Trophoblast cell (in vitro differentiated cells and primary cell): ENCODE data around the gene TSPAN31.
A peak's percentile ranks its signal among the peaks of the same experiment; 100 is the strongest.

Experiments
- DNase-seq, 2 donors: peaks; one replicate each; pipeline ENCODE4 v3.0.0-alpha.2; 2016
- H2AFZ ChIP-seq: 2 replicates; pipeline ENCODE4 v1.6.1; 2013; ENCODE audit warnings: low read length, moderate library complexity, mild to moderate bottlenecking; ENCODE audit not compliant: insufficient read depth, poor library complexity
- H2AK5ac ChIP-seq: 2 replicates; pipeline ENCODE4 v1.6.1; 2013; ENCODE audit warnings: mild to moderate bottlenecking, low read length
- H2BK120ac ChIP-seq: 2 replicates; pipeline ENCODE4 v1.6.1; 2013; ENCODE audit warnings: low read length, mild to moderate bottlenecking, moderate library complexity; ENCODE audit not compliant: insufficient read depth, poor library complexity
- H2BK12ac ChIP-seq: 2 replicates; pipeline ENCODE4 v1.6.1; 2013; ENCODE audit warnings: mild to moderate bottlenecking, low read length, moderate library complexity
- H2BK5ac ChIP-seq: 2 replicates; pipeline ENCODE4 v1.6.1; 2013; ENCODE audit warnings: low read length, low read depth, moderate library complexity, mild to moderate bottlenecking; ENCODE audit not compliant: poor library complexity
- H3K14ac ChIP-seq: 2 replicates; pipeline ENCODE4 v1.6.1; 2013; ENCODE audit warnings: mild to moderate bottlenecking, low read length
- H3K18ac ChIP-seq: 2 replicates; pipeline ENCODE4 v1.6.1; 2013; ENCODE audit warnings: mild to moderate bottlenecking, low read length
- H3K23ac ChIP-seq: 2 replicates; pipeline ENCODE4 v1.6.1; 2013; ENCODE audit warnings: low read length
- H3K27ac ChIP-seq: 2 replicates; pipeline ENCODE4 v1.5.1; 2013; ENCODE audit warnings: low read depth, mild to moderate bottlenecking, inconsistent platforms, low read length, moderate library complexity
- H3K27me3 ChIP-seq: 2 replicates; pipeline ENCODE4 v1.6.1; 2013; ENCODE audit warnings: inconsistent platforms, mild to moderate bottlenecking, low read length, moderate library complexity; ENCODE audit not compliant: insufficient read depth
- H3K36me3 ChIP-seq, 2 experiments: 1 replicate in 1 of 2; 2 replicates in 1 of 2; pipeline ENCODE4 v1.6.1; 2013; ENCODE audit warnings: low read length in 2 of 2, mild to moderate bottlenecking in 2 of 2, moderate library complexity in 1 of 2; ENCODE audit not compliant: insufficient read depth in 2 of 2, control insufficient read depth in 1 of 2
- H3K4ac ChIP-seq: 2 replicates; pipeline ENCODE4 v1.6.1; 2013; ENCODE audit warnings: low read depth, mild to moderate bottlenecking, low read length, moderate library complexity
- H3K4me1 ChIP-seq, 2 experiments: 1 replicate in 1 of 2; 2 replicates in 1 of 2; pipeline ENCODE4 v1.6.1; 2013; ENCODE audit warnings: low read length in 2 of 2, mild to moderate bottlenecking in 2 of 2, moderate library complexity in 1 of 2; ENCODE audit not compliant: insufficient read depth in 2 of 2, control insufficient read depth in 1 of 2
- H3K4me2 ChIP-seq: 2 replicates; pipeline ENCODE4 v1.6.1; 2013; ENCODE audit warnings: inconsistent platforms, mild to moderate bottlenecking, low read length, moderate library complexity
- H3K4me3 ChIP-seq: 2 replicates; pipeline ENCODE4 v1.5.1; 2013; ENCODE audit warnings: mild to moderate bottlenecking, low read depth, low read length, inconsistent platforms
- H3K79me1 ChIP-seq: one replicate; pipeline ENCODE4 v1.6.1; 2013; ENCODE audit warnings: low read length
- H3K79me2 ChIP-seq: 2 replicates; pipeline ENCODE4 v1.6.1; 2013; ENCODE audit warnings: low read length, mild to moderate bottlenecking; ENCODE audit not compliant: control insufficient read depth, insufficient read depth, poor library complexity
- H3K9ac ChIP-seq: 2 replicates; pipeline ENCODE4 v1.6.1; 2013; ENCODE audit warnings: mild to moderate bottlenecking, low read length
- H3K9me3 ChIP-seq: 2 replicates; pipeline ENCODE4 v1.6.1; 2013; ENCODE audit warnings: low read depth, mild to moderate bottlenecking, control low read depth, inconsistent platforms, low read length; ENCODE audit not compliant: insufficient read depth
- H4K12ac ChIP-seq: 2 replicates; pipeline ENCODE4 v1.6.1; 2013; ENCODE audit warnings: low read depth, mild to moderate bottlenecking, low read length, moderate library complexity
- H4K8ac ChIP-seq: 2 replicates; pipeline ENCODE4 v1.6.1; 2013; ENCODE audit warnings: low read depth, mild to moderate bottlenecking, low read length, moderate library complexity
- H4K91ac ChIP-seq: one replicate; pipeline ENCODE4 v1.6.1; 2013; ENCODE audit warnings: low read depth, mild to moderate bottlenecking, low read length, moderate library complexity
- WGBS: extraction: QIAGEN DNeasy Blood & Tissue Kit; methylation state at CpG from one replicate; pipeline ENCODE4 v1.1.7; 2013; ENCODE audit warnings: missing lambda C conversion rate; ENCODE audit not compliant: insufficient read length, insufficient coverage; ENCODE audit errors: extremely low coverage; 5-methylcytosine and 5-hydroxymethylcytosine counted together

The TSPAN31 gene

GRCh38 chr12:57726884-57727757 lies 17.7 kb upstream of the TSPAN31 start:
- WGBS = no CpG with 5 or more reads among the region's 76 CpGs
- no peak overlapping the region for H3K4me3 ChIP-seq
- H4K91ac ChIP-seq = no peak overlapping the region
- peak overlapping the region; percentile 60 for H3K4me2 ChIP-seq
- peaks cover 26% of the 10 kb centered on the region for H3K27me3 ChIP-seq
- no peak overlapping the region for H3K18ac ChIP-seq
- H3K79me2 ChIP-seq = no peaks in the 10 kb centered on the region
- peaks cover 18% of the 10 kb centered on the region for H3K9me3 ChIP-seq
- no peak overlapping the region for H3K4ac ChIP-seq
- no peaks in the 10 kb centered on the region for H3K36me3 ChIP-seq
- H3K14ac ChIP-seq = no peak overlapping the region
- no peak overlapping the region for H4K8ac ChIP-seq
- no peak overlapping the region for H2BK120ac ChIP-seq
- DNase-seq = peak; percentile 23 to 63
- H3K79me1 ChIP-seq = no peaks in the 10 kb centered on the region
- H3K9ac ChIP-seq = no peak overlapping the region
- peaks cover 7 to 12% of the 10 kb centered on the region in 2 experiments for H3K4me1 ChIP-seq
- H3K23ac ChIP-seq = no peak overlapping the region
- H2BK5ac ChIP-seq = no peak overlapping the region
- H2AK5ac ChIP-seq = no peak overlapping the region
- no peak overlapping the region for H3K27ac ChIP-seq
- no peak overlapping the region for H4K12ac ChIP-seq
- H2AFZ ChIP-seq = no peak overlapping the region
- no peak overlapping the region for H2BK12ac ChIP-seq

- H2BK5ac ChIP-seq = no peak overlapping the region
- no peak overlapping the region for H2BK120ac ChIP-seq
- no peak overlapping the region for H3K4ac ChIP-seq
- no peak overlapping the region for H4K91ac ChIP-seq
- H3K36me3 ChIP-seq = no peaks in the 10 kb centered on the region
- H3K27me3 ChIP-seq = peaks cover 28% of the 10 kb centered on the region
- no peak overlapping the region for H3K4me3 ChIP-seq
- no peak overlapping the region for H3K9ac ChIP-seq
- H3K27ac ChIP-seq = no peak overlapping the region
- peaks cover 7 to 12% of the 10 kb centered on the region in 2 experiments for H3K4me1 ChIP-seq
- peaks cover 18% of the 10 kb centered on the region for H3K9me3 ChIP-seq
- H3K14ac ChIP-seq = no peak overlapping the region
- H2BK12ac ChIP-seq = no peak overlapping the region
- DNase-seq = peak; percentile 22 to 66
- H3K23ac ChIP-seq = no peak overlapping the region
- H2AFZ ChIP-seq = no peak overlapping the region
- no peak overlapping the region for H2AK5ac ChIP-seq
- no CpG with 5 or more reads among the region's 21 CpGs for WGBS
- H3K79me2 ChIP-seq = no peaks in the 10 kb centered on the region
- no peak overlapping the region for H4K12ac ChIP-seq
- no peak overlapping the region for H3K18ac ChIP-seq
- H4K8ac ChIP-seq = no peak overlapping the region
- H3K4me2 ChIP-seq = no peak overlapping the region
- H3K79me1 ChIP-seq = no peaks in the 10 kb centered on the region
Observed at GRCh38 chr12:57727758-57728395, 17.0 kb upstream of the TSPAN31 start.

GRCh38 chr12:57729321-57729844 lies 15.5 kb upstream of the TSPAN31 start:
- H3K36me3 ChIP-seq = no peaks in the 10 kb centered on the region
- no peak overlapping the region for H2BK12ac ChIP-seq
- no CpG with 5 or more reads among the region's 5 CpGs for WGBS
- H3K9ac ChIP-seq = no peak overlapping the region
- no peak overlapping the region for H3K27ac ChIP-seq
- no peak overlapping the region for H3K4me3 ChIP-seq
- H3K23ac ChIP-seq = no peak overlapping the region
- no peak overlapping the region for H3K14ac ChIP-seq
- no peak overlapping the region for H2AK5ac ChIP-seq
- H3K4me2 ChIP-seq = no peak overlapping the region
- no peak overlapping the region for H4K8ac ChIP-seq
- H3K18ac ChIP-seq = no peak overlapping the region
- no peak overlapping the region for H4K91ac ChIP-seq
- H3K79me2 ChIP-seq = no peaks in the 10 kb centered on the region
- no peak overlapping the region for H2BK5ac ChIP-seq
- no peak overlapping the region for H2AFZ ChIP-seq
- H3K4ac ChIP-seq = no peak overlapping the region
- no peak for DNase-seq
- no peaks in the 10 kb centered on the region for H3K79me1 ChIP-seq
- no peak overlapping the region for H2BK120ac ChIP-seq
- H4K12ac ChIP-seq = no peak overlapping the region
- peaks cover 34% of the 10 kb centered on the region for H3K27me3 ChIP-seq
- H3K4me1 ChIP-seq = peaks cover 7 to 12% of the 10 kb centered on the region in 2 experiments
- H3K9me3 ChIP-seq = peaks cover 15% of the 10 kb centered on the region

GRCh38 chr12:57730336-57731067 lies 14.3 kb upstream of the TSPAN31 start:
- Histone ChIP-seq H3K4me3 (no peak overlapping the region), H2BK5ac (no peak overlapping the region), H3K27me3 (peaks cover 43% of the 10 kb centered on the region), H4K8ac (no peak overlapping the region), H3K9ac (no peak overlapping the region), H3K4me2 (no peak overlapping the region), H3K79me2 (no peaks in the 10 kb centered on the region), H2BK120ac (no peak overlapping the region), H3K36me3 (no peaks in the 10 kb centered on the region), H3K23ac (no peak overlapping the region), H3K14ac (no peak overlapping the region), H3K9me3 (peaks cover 15% of the 10 kb centered on the region), H2BK12ac (no peak overlapping the region), H2AK5ac (no peak overlapping the region), H3K79me1 (no peaks in the 10 kb centered on the region), H3K4ac (no peak overlapping the region), H2AFZ (no peak overlapping the region), H3K27ac (no peak overlapping the region), H4K91ac (no peak overlapping the region), H3K18ac (no peak overlapping the region), H4K12ac (no peak overlapping the region), H3K4me1 (peaks cover 7 to 12% of the 10 kb centered on the region in 2 experiments)
- no CpG with 5 or more reads among the region's 13 CpGs for WGBS
- DNase-seq = no peak
